VCaP (cell line): ENCODE data around the gene AK4.

Source experiments
- H3K27ac ChIP-seq: fragments of 450-650 bp; 2 replicates; pipeline ENCODE4 v1.5.1; 2017
- CTCF ChIP-seq: fragments of 450-650 bp; conservative IDR thresholded peaks from 2 replicates; pipeline ENCODE4 v1.5.1; 2017; ENCODE audit warnings: mild to moderate bottlenecking, moderate library complexity

AK4 gene

GRCh38 chr1:65197636-65198035 is 49.6 kb downstream of the AK4 start:
- no peak for TF ChIP-seq CTCF

GRCh38 chr1:65198096-65198495 is 50.1 kb downstream of the AK4 start:
- no peak for TF ChIP-seq CTCF
- no peak overlapping the region for H3K27ac ChIP-seq

More at GRCh38 chr1:65197636-65198035, 49.6 kb downstream of the AK4 start:
- H3K27ac ChIP-seq: no peak overlapping the region

- TF ChIP-seq CTCF: no peak
- H3K27ac ChIP-seq: no peak overlapping the region
These were observed 52.4 kb downstream of the AK4 start for GRCh38 chr1:65200411-65200810.

- TF ChIP-seq CTCF: no peak
- H3K27ac ChIP-seq: no peak overlapping the region
These were observed 58.8 kb downstream of the AK4 start for GRCh38 chr1:65206836-65207235.

GRCh38 chr1:65207317-65207716 is 59.3 kb downstream of the AK4 start:
- no peak overlapping the region for H3K27ac ChIP-seq
- TF ChIP-seq CTCF: no peak

GRCh38 chr1:65208563-65208973 is 60.6 kb downstream of the AK4 start:
- no peak overlapping the region for H3K27ac ChIP-seq
- no peak for TF ChIP-seq CTCF

- TF ChIP-seq CTCF: peak; percentile 72
- no peak overlapping the region for H3K27ac ChIP-seq
These were observed 61.2 kb downstream of the AK4 start for GRCh38 chr1:65209005-65209885.
